ENCODE measurements around the gene SLC6A19. TPM values are rescaled to one million over a fixed set of nuclear protein-coding genes. Genes with fewer than 3 reads are reported as not detected.
A peak's percentile ranks its signal among the peaks of the same experiment; 100 is the strongest.

The SLC6A19 gene
- total RNA-seq, 4 donors from 2014 or later = 2.5 to 106 (median 69.5) TPM; not detected in 1

DNA sequence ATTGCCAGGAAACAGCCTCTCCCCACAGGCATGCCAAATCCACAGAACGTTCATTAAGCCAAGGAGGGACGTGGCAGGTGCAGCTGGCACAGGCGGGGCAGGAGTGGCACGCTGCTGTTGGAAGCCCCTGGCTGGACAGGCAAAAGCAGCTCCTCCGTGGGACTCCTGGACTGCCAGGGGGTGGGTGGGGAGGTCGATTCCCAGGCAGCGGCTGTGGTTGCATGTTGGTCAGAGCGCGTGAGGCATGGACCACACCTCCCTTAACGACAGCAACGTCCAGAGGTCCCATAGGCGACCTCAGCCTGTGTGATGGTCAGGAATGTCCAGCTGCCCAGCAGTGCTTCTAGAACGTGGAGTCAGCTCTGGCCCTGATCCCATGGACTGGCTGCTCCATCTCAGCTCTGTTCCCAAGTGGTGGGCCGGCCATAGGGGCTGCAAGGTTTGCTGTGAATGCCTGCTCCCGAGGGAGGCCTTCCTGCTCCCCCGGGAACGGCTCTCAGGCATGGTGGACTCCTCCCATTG is 6.9 kb downstream of the SLC6A19 start:
- H3K36me3 ChIP-seq = no peaks in the 10 kb centered on the region
- H3K4me1 ChIP-seq = peaks cover 0 to 11% (median 0%) of the 10 kb centered on the region in 4 donors
- 60 to 65% methylated on average over 1 to 17 of the region's 17 CpGs for WGBS, 2 donors (ENCODE audit: low coverage in 1 of 2)
- H3K9me3 ChIP-seq = no peaks in the 10 kb centered on the region
- H3K27me3 ChIP-seq = peaks cover 10% of the 10 kb centered on the region
- DNase-seq = no peak
- H3K4me3 ChIP-seq = no peak overlapping the region
- TF ChIP-seq, protein P1, sequence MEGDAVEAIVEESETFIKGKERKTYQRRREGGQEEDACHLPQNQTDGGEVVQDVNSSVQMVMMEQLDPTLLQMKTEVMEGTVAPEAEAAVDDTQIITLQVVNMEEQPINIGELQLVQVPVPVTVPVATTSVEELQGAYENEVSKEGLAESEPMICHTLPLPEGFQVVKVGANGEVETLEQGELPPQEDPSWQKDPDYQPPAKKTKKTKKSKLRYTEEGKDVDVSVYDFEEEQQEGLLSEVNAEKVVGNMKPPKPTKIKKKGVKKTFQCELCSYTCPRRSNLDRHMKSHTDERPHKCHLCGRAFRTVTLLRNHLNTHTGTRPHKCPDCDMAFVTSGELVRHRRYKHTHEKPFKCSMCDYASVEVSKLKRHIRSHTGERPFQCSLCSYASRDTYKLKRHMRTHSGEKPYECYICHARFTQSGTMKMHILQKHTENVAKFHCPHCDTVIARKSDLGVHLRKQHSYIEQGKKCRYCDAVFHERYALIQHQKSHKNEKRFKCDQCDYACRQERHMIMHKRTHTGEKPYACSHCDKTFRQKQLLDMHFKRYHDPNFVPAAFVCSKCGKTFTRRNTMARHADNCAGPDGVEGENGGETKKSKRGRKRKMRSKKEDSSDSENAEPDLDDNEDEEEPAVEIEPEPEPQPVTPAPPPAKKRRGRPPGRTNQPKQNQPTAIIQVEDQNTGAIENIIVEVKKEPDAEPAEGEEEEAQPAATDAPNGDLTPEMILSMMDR (IDR thresholded peaks at IDR 0.05) = no peak
- TF ChIP-seq POLR2AphosphoS5 (IDR thresholded peaks at IDR 0.05) = no peak
- TF ChIP-seq POLR2A (IDR thresholded peaks at IDR 0.05) = no peak
- TF ChIP-seq EP300 (IDR thresholded peaks at IDR 0.05; ENCODE audit: low read depth) = no peak
- in situ Hi-C loops (cut with MboI; ENCODE audit: low pct_ligation_motif_present in 1 of 4, low pct_unique_long_range_greater_than_20kb in 1 of 4, low sequenced_read_pairs in 3 of 4) = no loop called here
- intact Hi-C loops (cut with DNase I; ENCODE audit: low total_unique reads) = no loop called here
- H3K27ac ChIP-seq = no peak overlapping the region

DNA sequence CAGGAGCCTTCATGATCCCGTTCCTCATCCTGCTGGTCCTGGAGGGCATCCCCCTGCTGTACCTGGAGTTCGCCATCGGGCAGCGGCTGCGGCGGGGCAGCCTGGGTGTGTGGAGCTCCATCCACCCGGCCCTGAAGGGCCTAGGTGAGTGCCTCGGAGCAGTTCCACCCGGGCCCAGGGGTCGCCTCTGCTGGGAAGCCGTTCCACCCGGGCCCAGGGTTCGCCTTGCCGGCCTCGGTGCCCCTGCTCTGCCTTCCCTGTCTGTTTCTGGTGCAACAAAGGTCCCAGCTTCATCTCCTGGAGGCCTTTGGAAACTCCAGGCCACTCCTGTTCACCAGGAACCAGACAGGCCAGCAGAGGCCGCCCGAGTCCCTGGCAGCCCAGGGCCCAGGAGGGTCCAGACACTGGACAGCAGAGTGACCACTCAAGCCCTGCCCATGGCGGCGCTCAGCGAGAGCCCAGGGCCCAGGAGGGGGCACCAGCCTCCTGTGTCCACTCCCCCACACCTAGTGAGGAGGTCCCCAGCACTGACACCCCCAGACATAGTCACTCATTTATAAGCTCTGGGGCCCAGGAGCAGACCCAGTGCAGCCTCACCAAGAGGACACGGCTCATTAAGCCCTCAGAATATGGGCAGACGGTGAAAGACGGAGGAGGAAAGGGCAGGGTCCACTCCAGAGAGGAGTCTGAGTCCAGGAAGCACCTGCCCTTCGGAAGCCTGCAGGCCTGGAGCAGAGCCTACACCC is 7.5 kb downstream of the SLC6A19 start:
- in situ Hi-C loops (cut with MboI; ENCODE audit: low pct_ligation_motif_present in 1 of 4, low pct_unique_long_range_greater_than_20kb in 1 of 4, low sequenced_read_pairs in 3 of 4) (no loop called here), intact Hi-C loops (cut with DNase I; ENCODE audit: low total_unique reads) (no loop called here)
- no peaks in the 10 kb centered on the region for H3K36me3 ChIP-seq
- H3K27ac ChIP-seq = no peak overlapping the region
- no peaks in the 10 kb centered on the region for H3K9me3 ChIP-seq
- no peak overlapping the region for H3K4me3 ChIP-seq
- DNase-seq = peak; percentile 26
- peaks cover 10% of the 10 kb centered on the region for H3K27me3 ChIP-seq
- WGBS, 2 donors (ENCODE audit: low coverage in 1 of 2) = 69% methylated on average over 24 of the region's 24 CpGs; no CpG with 5 or more reads in 1 of the 2 donors
- H3K4me1 ChIP-seq = peaks cover 0 to 11% (median 0%) of the 10 kb centered on the region in 4 donors
- no peak for TF ChIP-seq POLR2A (IDR thresholded peaks at IDR 0.05)
- TF ChIP-seq, protein P1 (IDR thresholded peaks at IDR 0.05) = peak in 4 of 5 experiments; percentile 38 to 69 (median 50)

DNA sequence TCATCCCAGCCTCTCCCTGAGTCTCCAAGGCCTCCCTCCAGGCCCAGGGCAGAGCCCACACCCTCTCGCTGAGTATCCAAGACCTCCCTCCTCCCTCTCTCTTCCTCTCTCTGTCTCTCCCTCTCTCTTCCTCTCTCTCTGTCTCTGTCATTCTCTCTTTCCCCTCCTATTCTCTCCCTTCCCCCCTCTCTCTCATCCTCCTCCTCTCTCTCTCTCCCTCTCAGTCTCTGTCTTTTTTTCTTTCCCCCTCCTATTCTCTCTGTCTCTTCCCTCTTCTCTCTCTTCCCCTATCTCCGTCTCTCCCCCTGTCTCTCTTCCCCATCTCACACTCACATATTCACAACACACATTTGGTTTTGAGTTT is 8.1 kb downstream of the SLC6A19 start:
- no peak for DNase-seq
- H3K27me3 ChIP-seq = peaks cover 10% of the 10 kb centered on the region

More for the DNA sequence above, 8.1 kb downstream of the SLC6A19 start:
- WGBS, 2 donors (ENCODE audit: low coverage in 1 of 2) = 43 to 54% methylated on average over 1 to 2 of the region's 2 CpGs
- no peaks in the 10 kb centered on the region for H3K36me3 ChIP-seq
- intact Hi-C loops (cut with DNase I; ENCODE audit: low total_unique reads) (no loop called here), in situ Hi-C loops (cut with MboI; ENCODE audit: low pct_ligation_motif_present in 1 of 4, low pct_unique_long_range_greater_than_20kb in 1 of 4, low sequenced_read_pairs in 3 of 4) (no loop called here)
- H3K9me3 ChIP-seq = no peaks in the 10 kb centered on the region
- no peak overlapping the region for H3K27ac ChIP-seq
- no peak overlapping the region for H3K4me3 ChIP-seq
- H3K4me1 ChIP-seq = peaks cover 0 to 11% (median 0%) of the 10 kb centered on the region in 4 donors
- TF ChIP-seq, protein P1 (IDR thresholded peaks at IDR 0.05) = no peak
- TF ChIP-seq POLR2A (IDR thresholded peaks at IDR 0.05) (no peak), POLR2AphosphoS5 (IDR thresholded peaks at IDR 0.05) (no peak), EP300 (IDR thresholded peaks at IDR 0.05; ENCODE audit: low read depth) (no peak)
